Measurements from ENCODE around the gene MED25.

Gene MED25

GRCh38 chr19:49861107-49861506, 43.0 kb downstream of the MED25 start:
- no peak for DNase-seq

- DNase-seq = no peak
Measured at GRCh38 chr19:49861541-49862378, 43.7 kb downstream of the MED25 start.

- no peak for DNase-seq
Measured at GRCh38 chr19:49862391-49863253, 44.5 kb downstream of the MED25 start.

- no peak for DNase-seq
Measured at GRCh38 chr19:49863254-49863934, 45.3 kb downstream of the MED25 start.

GRCh38 chr19:49863935-49864320, 45.8 kb downstream of the MED25 start:
- no peak for DNase-seq

GRCh38 chr19:49864890-49865289, 46.8 kb downstream of the MED25 start:
- DNase-seq = no peak

GRCh38 chr19:49866933-49867782, 49.1 kb downstream of the MED25 start, which contains the start of gene PNKP:
Gene PNKP (minus strand): TSS chr19:49867576. CDS start chr19:49867204, 372 bp downstream.
- DNase-seq = peak; percentile 86

GRCh38 chr19:49869009-49869483, 51.0 kb downstream of the MED25 start:
- no peak for DNase-seq

- peak; percentile 97 for DNase-seq
Measured at GRCh38 chr19:49869484-49870308, 51.6 kb downstream of the MED25 start.

GRCh38 chr19:49870309-49870901, 52.3 kb downstream of the MED25 start:
- DNase-seq = no peak

GRCh38 chr19:49871349-49871985, 53.4 kb downstream of the MED25 start:
- no peak for DNase-seq

GRCh38 chr19:49872245-49873128, 54.4 kb downstream of the MED25 start:
- DNase-seq = no peak

GRCh38 chr19:49873129-49873521, 55.0 kb downstream of the MED25 start:
- no peak for DNase-seq

GRCh38 chr19:49873834-49874233, 55.7 kb downstream of the MED25 start:
- DNase-seq = no peak

- DNase-seq = no peak
Measured at GRCh38 chr19:49874503-49875157, 56.5 kb downstream of the MED25 start.

- DNase-seq = no peak
Measured at GRCh38 chr19:49875177-49875576, 57.1 kb downstream of the MED25 start.

GRCh38 chr19:49875857-49876421, 57.9 kb downstream of the MED25 start:
- no peak for DNase-seq

- DNase-seq = peak; percentile 95
Measured at GRCh38 chr19:49876422-49877019, 58.4 kb downstream of the MED25 start.
